B cell (primary cell): Measurements from ENCODE around the gene DPP4.

Source experiments
- EZH2 ChIP-seq: IDR thresholded peaks from 2 replicates; pipeline ENCODE4 v1.6.1; 2012; ENCODE audit warnings: borderline replicate concordance, low read depth, mild to moderate bottlenecking, moderate library complexity, low read length; ENCODE audit not compliant: insufficient read depth, poor library complexity, severe bottlenecking
- TF ChIP-seq, protein P1 (sequence below): fragments of 200-600 bp; IDR thresholded peaks from one replicate; pipeline ENCODE4 v1.8.0; 2022; ENCODE audit warnings: antibody characterized with exemption, mild to moderate bottlenecking

DNA sequence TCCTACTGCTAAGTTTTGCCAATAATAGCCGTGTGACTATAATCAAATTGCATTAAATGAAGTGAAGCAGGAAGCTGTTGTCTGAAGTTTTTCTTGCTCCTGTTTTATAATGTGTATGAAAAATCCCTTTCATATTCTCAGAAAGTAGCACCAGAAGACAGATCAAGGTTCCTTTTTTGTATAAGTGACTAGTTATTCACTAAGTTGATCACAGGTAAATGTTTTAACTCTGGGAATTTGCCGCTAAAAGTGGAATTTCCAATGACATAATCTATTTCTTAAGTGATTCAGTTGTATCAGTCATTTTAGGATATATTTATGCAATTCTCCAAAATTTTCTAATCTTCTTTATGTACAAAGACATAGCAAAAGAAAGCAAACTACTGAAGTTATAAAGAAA lies 99.6 kb downstream of the DPP4 start:
- TF ChIP-seq, protein P1, sequence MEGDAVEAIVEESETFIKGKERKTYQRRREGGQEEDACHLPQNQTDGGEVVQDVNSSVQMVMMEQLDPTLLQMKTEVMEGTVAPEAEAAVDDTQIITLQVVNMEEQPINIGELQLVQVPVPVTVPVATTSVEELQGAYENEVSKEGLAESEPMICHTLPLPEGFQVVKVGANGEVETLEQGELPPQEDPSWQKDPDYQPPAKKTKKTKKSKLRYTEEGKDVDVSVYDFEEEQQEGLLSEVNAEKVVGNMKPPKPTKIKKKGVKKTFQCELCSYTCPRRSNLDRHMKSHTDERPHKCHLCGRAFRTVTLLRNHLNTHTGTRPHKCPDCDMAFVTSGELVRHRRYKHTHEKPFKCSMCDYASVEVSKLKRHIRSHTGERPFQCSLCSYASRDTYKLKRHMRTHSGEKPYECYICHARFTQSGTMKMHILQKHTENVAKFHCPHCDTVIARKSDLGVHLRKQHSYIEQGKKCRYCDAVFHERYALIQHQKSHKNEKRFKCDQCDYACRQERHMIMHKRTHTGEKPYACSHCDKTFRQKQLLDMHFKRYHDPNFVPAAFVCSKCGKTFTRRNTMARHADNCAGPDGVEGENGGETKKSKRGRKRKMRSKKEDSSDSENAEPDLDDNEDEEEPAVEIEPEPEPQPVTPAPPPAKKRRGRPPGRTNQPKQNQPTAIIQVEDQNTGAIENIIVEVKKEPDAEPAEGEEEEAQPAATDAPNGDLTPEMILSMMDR: no peak
- no peak for TF ChIP-seq EZH2
